GM19035 (cell line): ENCODE results near the gene TCF7L2.

Experiments used
- ATAC-seq: cut with Tn5 transposase; IDR thresholded peaks from one replicate; pipeline ENCODE4 v1.9.1; 2021; ENCODE audit not compliant: unreplicated experiment

TCF7L2 gene

GRCh38 chr10:113175176-113175575, 225.1 kb downstream of the TCF7L2 start:
- ATAC-seq: no peak

GRCh38 chr10:113175756-113176651, 226.0 kb downstream of the TCF7L2 start:
- ATAC-seq: no peak

- no peak for ATAC-seq
These were observed 226.7 kb downstream of the TCF7L2 start for GRCh38 chr10:113176652-113177155.

GRCh38 chr10:113177156-113177935, 227.3 kb downstream of the TCF7L2 start:
- ATAC-seq: no peak

- no peak for ATAC-seq
These were observed 227.9 kb downstream of the TCF7L2 start for GRCh38 chr10:113177936-113178335.

GRCh38 chr10:113178771-113179170, 228.7 kb downstream of the TCF7L2 start:
- ATAC-seq: no peak

GRCh38 chr10:113179265-113179664, 229.2 kb downstream of the TCF7L2 start:
- ATAC-seq: no peak

GRCh38 chr10:113179966-113180365, 229.9 kb downstream of the TCF7L2 start:
- no peak for ATAC-seq

- ATAC-seq: no peak
These were observed 230.5 kb downstream of the TCF7L2 start for GRCh38 chr10:113180401-113181154.

GRCh38 chr10:113182154-113182553, 232.1 kb downstream of the TCF7L2 start:
- ATAC-seq: no peak

GRCh38 chr10:113183573-113183972, 233.5 kb downstream of the TCF7L2 start:
- ATAC-seq: no peak

GRCh38 chr10:113187063-113187777, 237.2 kb downstream of the TCF7L2 start:
- no peak for ATAC-seq

GRCh38 chr10:113199459-113199858, 249.4 kb downstream of the TCF7L2 start:
- ATAC-seq: no peak

GRCh38 chr10:113202011-113202410, 252.0 kb downstream of the TCF7L2 start:
- no peak for ATAC-seq

- ATAC-seq: no peak
These were observed 257.9 kb downstream of the TCF7L2 start for GRCh38 chr10:113207924-113208323.

GRCh38 chr10:113213035-113213434, 263.0 kb downstream of the TCF7L2 start:
- ATAC-seq: no peak

GRCh38 chr10:113214331-113214730, 264.3 kb downstream of the TCF7L2 start:
- ATAC-seq: no peak

GRCh38 chr10:113216102-113216501, 266.1 kb downstream of the TCF7L2 start:
- no peak for ATAC-seq
